Smooth muscle cell (in vitro differentiated cells): ENCODE data around the gene NAXD. TPM values are rescaled to one million over a fixed set of nuclear protein-coding genes. Genes with fewer than 3 reads are reported as not detected.

Experiments
- DNase-seq: peaks from one replicate; lab custom pipeline; 2025; ENCODE audit not compliant: unreplicated experiment; lab: John Stamatoyannopoulos, UW
- H2AFZ ChIP-seq: fragments of 200-600 bp; sonication (generic); 2 replicates; pipeline ENCODE4 v1.6.0; 2016; ENCODE audit warnings: antibody characterized with exemption, low read depth, mild to moderate bottlenecking
- H3F3A ChIP-seq: fragments of 200-600 bp; sonication (generic); 2 replicates; pipeline ENCODE4 v1.6.0; 2017; ENCODE audit warnings: antibody characterized with exemption, low read depth
- H3K27ac ChIP-seq: fragments of 200-600 bp; sonication (generic); 2 replicates; pipeline ENCODE4 v1.5.1; 2016; ENCODE audit warnings: low read depth, mild to moderate bottlenecking
- H3K27me3 ChIP-seq: fragments of 200-600 bp; sonication (generic); 2 replicates; pipeline ENCODE4 v1.6.1; 2016; ENCODE audit warnings: low read depth, mild to moderate bottlenecking
- H3K36me3 ChIP-seq: fragments of 200-600 bp; sonication (generic); 2 replicates; pipeline ENCODE4 v1.5.1; 2016; ENCODE audit warnings: low read depth
- H3K4me1 ChIP-seq: fragments of 200-600 bp; sonication (generic); 2 replicates; pipeline ENCODE4 v1.5.1; 2016; ENCODE audit warnings: low read depth
- H3K4me2 ChIP-seq: fragments of 200-600 bp; sonication (generic); 2 replicates; pipeline ENCODE4 v1.6.0; 2016; ENCODE audit warnings: mild to moderate bottlenecking
- H3K4me3 ChIP-seq: fragments of 200-600 bp; sonication (generic); 2 replicates; pipeline ENCODE4 v1.5.1; 2016; ENCODE audit warnings: mild to moderate bottlenecking
- H3K79me2 ChIP-seq: fragments of 200-600 bp; sonication (generic); 2 replicates; pipeline ENCODE4 v1.6.0; 2016; ENCODE audit warnings: low read depth, mild to moderate bottlenecking
- H3K9ac ChIP-seq: fragments of 200-600 bp; sonication (generic); 2 replicates; pipeline ENCODE4 v1.6.0; 2016; ENCODE audit warnings: low read depth
- H3K9me3 ChIP-seq: fragments of 200-600 bp; sonication (generic); replicated peaks from 2 replicates; pipeline ENCODE4 v1.5.1; 2016; ENCODE audit warnings: low read depth
- H4K20me1 ChIP-seq: fragments of 200-600 bp; sonication (generic); 2 replicates; pipeline ENCODE4 v1.6.0; 2016; ENCODE audit warnings: low read depth
- WGBS: methylation state at CpG from one replicate; pipeline ENCODE4 v1.1.7; 2016; ENCODE audit warnings: low lambda C conversion rate; 5-methylcytosine and 5-hydroxymethylcytosine counted together
- polyA plus RNA-seq: library from polyadenylated mRNA; unstranded; fragments of >200 nt; fragmentation: Nextera tagmentation; extraction: Ambion mirVana; gene quantifications from 2 replicates; pipeline ENCODE4 v1.2.1, GENCODE V29; 2016
- total RNA-seq: library from RNA; depleted of rRNA; stranded (reverse); fragments of >200 nt; gene quantifications from 2 replicates; pipeline ENCODE4 v1.2.3, GENCODE V29; 2014
- TF ChIP-seq, protein P1 (sequence below): fragments of 200-600 bp; sonication (generic); IDR thresholded peaks from 2 replicates; pipeline ENCODE4 v1.5.1; 2017; ENCODE audit warnings: borderline replicate concordance, mild to moderate bottlenecking, antibody characterized with exemption; ENCODE audit not compliant: insufficient read depth, poor library complexity, severe bottlenecking

The NAXD gene
- total and polyA plus RNA-seq, 2 experiments from 2014 or later: 16.9 to 30.9 TPM

DNA sequence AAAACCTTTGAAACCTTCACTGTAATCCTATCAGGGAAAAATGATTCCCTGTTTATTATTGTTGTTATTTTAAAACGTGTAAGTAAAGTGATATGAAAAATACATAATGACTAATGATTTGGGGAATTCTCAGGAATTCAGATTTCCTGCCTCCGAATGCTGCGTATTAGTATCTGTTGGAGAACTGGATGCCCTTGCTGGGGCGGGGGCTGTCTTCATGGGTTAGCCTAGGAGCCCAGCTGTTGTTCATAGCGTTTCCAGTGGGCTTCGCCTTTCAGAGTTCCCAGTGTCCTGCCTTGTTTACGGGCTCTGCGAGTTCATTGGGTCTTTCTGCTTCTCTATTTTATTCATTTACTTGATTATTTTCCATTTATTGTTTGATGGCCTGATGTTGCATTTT is 18.4 kb downstream of the NAXD start:
- no peaks in the 10 kb centered on the region for H3K36me3 ChIP-seq

DNA sequence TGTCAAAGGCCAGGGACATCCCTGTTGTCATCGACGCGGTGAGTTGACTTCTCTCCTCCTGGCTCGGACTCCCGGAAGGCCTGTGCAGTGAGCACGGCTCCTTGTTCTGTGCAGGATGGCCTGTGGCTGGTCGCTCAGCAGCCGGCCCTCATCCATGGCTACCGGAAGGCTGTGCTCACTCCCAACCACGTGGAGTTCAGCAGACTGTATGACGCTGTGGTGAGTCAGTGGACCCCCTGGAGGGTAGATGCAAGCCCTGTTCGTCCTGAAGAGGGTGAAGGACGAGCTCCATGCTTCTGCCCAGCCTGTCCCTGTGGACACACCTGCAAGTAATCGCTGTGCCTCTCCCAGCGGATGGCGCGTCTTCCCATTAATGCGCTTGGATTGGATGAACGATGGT is 19.2 kb downstream of the NAXD start:
- TF ChIP-seq, protein P1, sequence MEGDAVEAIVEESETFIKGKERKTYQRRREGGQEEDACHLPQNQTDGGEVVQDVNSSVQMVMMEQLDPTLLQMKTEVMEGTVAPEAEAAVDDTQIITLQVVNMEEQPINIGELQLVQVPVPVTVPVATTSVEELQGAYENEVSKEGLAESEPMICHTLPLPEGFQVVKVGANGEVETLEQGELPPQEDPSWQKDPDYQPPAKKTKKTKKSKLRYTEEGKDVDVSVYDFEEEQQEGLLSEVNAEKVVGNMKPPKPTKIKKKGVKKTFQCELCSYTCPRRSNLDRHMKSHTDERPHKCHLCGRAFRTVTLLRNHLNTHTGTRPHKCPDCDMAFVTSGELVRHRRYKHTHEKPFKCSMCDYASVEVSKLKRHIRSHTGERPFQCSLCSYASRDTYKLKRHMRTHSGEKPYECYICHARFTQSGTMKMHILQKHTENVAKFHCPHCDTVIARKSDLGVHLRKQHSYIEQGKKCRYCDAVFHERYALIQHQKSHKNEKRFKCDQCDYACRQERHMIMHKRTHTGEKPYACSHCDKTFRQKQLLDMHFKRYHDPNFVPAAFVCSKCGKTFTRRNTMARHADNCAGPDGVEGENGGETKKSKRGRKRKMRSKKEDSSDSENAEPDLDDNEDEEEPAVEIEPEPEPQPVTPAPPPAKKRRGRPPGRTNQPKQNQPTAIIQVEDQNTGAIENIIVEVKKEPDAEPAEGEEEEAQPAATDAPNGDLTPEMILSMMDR: no peak
- Histone ChIP-seq H3K9me3 (no peaks in the 10 kb centered on the region), H3K4me2 (no peak overlapping the region), H3K27me3 (no peaks in the 10 kb centered on the region), H2AFZ (no peak overlapping the region), H3K9ac (no peak overlapping the region), H3K4me1 (no peaks in the 10 kb centered on the region), H3F3A (peaks cover 5% of the 10 kb centered on the region), H3K79me2 (peaks cover 48% of the 10 kb centered on the region), H3K4me3 (no peak overlapping the region), H4K20me1 (peaks cover 95% of the 10 kb centered on the region), H3K27ac (no peak overlapping the region), H3K36me3 (no peaks in the 10 kb centered on the region)
- 81% methylated on average over 19 of the region's 19 CpGs for WGBS
- DNase-seq: no peak

More for the DNA sequence above, 18.4 kb downstream of the NAXD start:
- no peak for DNase-seq
- Histone ChIP-seq H3F3A (peaks cover 13% of the 10 kb centered on the region), H3K9ac (no peak overlapping the region), H3K27ac (no peak overlapping the region), H3K27me3 (no peaks in the 10 kb centered on the region), H3K79me2 (peaks cover 51% of the 10 kb centered on the region), H3K4me2 (no peak overlapping the region), H3K4me1 (no peaks in the 10 kb centered on the region), H4K20me1 (peaks cover 97% of the 10 kb centered on the region), H3K9me3 (no peaks in the 10 kb centered on the region), H3K4me3 (no peak overlapping the region), H2AFZ (no peak overlapping the region)
- TF ChIP-seq, protein P1: no peak
- WGBS: 95% methylated on average over 8 of the region's 8 CpGs

DNA sequence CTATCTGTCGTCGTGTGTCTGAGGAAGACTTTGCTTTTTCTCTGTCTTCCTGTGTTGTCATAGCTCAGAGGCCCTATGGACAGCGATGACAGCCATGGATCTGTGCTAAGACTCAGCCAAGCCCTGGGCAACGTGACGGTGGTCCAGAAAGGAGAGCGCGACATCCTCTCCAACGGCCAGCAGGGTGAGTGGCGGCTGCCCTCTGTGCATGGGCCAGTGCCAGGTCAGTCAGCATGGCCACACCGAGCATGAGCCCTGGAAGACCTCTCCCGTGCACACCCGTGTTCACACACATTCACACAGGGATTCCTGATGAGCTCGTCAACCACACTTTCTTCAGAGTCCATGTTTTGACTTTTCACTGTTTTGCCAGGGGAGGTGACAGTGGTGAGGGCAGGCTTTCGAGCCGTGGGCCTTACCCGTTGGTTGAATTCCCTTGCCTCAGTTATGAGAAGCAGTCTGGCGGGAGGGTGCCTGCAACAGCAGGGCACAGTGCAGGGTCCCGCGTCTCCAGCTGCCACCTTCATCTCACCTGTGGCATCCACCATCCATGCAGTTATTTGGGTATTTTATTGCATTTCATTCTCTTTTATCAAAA is 20.2 kb downstream of the NAXD start:
- Histone ChIP-seq H3K4me2 (no peak overlapping the region), H2AFZ (no peak overlapping the region), H4K20me1 (peaks cover 95% of the 10 kb centered on the region), H3K79me2 (peaks cover 38% of the 10 kb centered on the region), H3K9me3 (no peaks in the 10 kb centered on the region), H3K4me3 (no peak overlapping the region), H3K4me1 (no peaks in the 10 kb centered on the region), H3K36me3 (no peaks in the 10 kb centered on the region), H3F3A (no peaks in the 10 kb centered on the region), H3K9ac (no peak overlapping the region), H3K27ac (no peak overlapping the region), H3K27me3 (no peaks in the 10 kb centered on the region)
- DNase-seq: no peak
- WGBS: 95% methylated on average over 19 of the region's 19 CpGs
- TF ChIP-seq, protein P1: no peak

DNA sequence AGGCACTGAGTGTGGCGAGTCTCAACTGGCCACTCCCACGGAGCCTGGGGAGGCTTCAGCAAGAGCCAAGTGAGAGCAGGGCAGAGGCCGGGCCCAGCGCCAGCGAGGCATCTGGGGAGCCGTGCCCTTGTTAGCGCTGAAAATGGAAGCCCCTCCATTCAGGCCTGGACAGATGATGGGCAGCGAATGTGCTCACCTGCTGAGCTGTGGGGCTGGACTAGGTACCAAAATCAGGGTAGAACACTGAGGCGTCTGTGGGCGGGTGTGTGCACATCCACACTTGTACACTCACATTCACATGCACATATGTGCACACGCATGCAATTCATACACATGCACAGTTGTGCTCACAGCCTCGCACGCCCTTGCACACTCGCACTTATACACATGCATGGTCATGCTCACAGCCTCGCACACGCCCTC is 20.7 kb downstream of the NAXD start:
- Histone ChIP-seq H2AFZ (no peak overlapping the region), H3K9me3 (no peaks in the 10 kb centered on the region), H3K27me3 (no peaks in the 10 kb centered on the region), H3K79me2 (peaks cover 33% of the 10 kb centered on the region), H3K9ac (no peak overlapping the region), H3F3A (no peaks in the 10 kb centered on the region), H4K20me1 (peaks cover 93% of the 10 kb centered on the region), H3K27ac (no peak overlapping the region), H3K36me3 (no peaks in the 10 kb centered on the region), H3K4me3 (no peak overlapping the region), H3K4me1 (no peaks in the 10 kb centered on the region), H3K4me2 (no peak overlapping the region)
- no peak for DNase-seq
- 98% methylated on average over 16 of the region's 16 CpGs for WGBS
- TF ChIP-seq, protein P1: no peak
